Stimulated activated naive CD4-positive, alpha-beta T cell (primary cell): ENCODE measurements around the gene ANKS6.

Experiments used
- DNase-seq, 6 experiments: peaks; one replicate each; lab custom pipeline; 2025; lab: John Stamatoyannopoulos, UW

ANKS6 gene

DNA sequence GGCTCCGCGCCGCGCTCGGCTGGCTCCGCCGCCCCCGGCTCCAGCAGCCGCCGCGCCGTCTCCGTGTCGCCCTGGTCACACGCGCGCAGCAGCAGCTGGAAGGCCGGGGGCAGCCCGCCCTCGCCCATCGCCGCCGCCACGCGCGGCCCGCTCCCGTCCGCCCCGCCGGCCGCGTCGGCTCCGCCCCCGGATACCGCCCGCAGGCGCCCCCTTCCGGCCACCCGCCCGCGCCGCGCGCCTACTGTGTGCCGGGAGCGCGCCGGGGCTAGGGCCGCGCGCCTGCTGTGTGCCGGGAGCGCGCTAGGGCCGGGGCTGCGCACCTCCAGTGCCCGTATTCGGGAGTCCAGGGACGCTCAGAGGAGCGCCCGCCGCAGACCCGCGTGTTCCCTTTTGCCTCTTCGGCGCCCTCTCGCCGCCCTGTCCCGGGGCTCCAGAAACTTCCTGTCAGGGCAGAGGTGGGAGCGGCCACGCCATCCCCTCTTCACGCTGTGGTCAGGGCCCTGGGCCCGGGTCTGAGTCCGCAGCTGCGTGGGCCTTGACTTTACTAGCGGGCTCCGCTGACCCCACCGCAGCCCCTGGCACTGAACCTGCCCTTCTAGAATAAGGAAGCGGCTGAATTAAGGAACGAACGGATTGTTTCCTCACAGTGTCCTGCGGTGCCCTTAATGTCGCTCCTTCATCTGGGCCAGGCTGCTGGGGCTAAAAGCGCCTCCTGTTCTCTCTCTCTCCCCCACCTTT lies at the start of gene ANKS6:
Gene ANKS6, minus strand, starts transcription at position 192 of the 738 bp plus-strand sequence. Its CDS starts 64 bp downstream, at position 128.
- peak; percentile 57 to 87 (median 75) for DNase-seq

DNA sequence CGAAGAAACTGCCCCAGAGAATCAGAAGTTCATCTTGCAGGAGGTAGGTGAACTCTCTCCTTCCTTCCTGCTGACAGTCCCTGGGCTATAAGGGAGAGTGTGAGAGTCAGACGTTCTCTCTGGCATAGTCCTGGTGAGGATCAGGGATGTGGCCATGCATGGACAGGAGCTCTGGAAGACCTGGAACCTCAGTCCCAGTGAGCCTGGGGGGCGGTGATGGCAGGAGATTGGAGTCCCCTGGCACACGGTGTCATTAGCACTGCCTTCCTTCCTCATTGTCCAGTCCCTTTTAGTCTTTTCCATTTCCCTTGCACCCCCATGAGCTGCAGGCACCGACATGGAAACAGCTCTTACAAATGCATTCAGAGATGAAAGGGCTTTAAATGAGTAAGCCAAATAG lies 49.7 kb upstream of the ANKS6 start:
- no peak for DNase-seq

DNA sequence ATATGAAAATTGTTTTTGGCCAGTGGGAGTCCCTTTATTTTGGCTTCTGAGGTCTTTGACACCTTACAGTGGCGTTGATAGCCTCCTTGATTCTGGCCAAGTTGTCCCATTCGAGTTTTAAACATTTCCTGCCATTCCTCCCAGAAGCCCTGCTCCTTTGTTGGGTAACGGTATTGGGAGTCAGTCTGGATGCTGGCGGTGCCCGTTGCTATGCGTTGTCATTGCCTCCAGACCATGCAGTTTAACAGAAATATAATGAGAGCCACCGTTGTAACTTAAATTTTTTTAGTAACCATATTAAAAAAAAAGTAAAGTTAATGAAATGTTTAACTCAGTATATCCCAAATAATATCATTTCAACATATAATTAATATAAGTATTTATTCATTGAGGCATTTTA lies 46.2 kb upstream of the ANKS6 start:
- DNase-seq: no peak

DNA sequence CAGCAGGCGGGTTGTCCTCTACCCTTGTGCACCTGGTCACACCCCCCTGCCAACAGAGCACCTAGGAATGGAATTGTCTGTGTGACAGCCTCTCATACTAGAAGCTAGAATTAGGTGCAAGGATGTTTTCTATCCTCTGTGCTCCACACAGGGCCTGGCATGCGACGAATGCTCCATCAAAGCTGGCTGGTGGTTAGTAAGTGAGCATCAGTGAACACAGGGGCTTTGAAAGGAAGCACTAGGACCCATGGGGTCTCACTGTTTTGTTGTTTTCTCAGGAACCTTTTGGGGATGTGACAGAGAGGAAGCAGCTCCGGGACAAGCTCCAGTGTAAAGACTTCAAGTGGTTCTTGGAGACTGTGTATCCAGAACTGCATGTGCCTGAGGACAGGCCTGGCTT lies 43.4 kb upstream of the ANKS6 start:
- no peak for DNase-seq

DNA sequence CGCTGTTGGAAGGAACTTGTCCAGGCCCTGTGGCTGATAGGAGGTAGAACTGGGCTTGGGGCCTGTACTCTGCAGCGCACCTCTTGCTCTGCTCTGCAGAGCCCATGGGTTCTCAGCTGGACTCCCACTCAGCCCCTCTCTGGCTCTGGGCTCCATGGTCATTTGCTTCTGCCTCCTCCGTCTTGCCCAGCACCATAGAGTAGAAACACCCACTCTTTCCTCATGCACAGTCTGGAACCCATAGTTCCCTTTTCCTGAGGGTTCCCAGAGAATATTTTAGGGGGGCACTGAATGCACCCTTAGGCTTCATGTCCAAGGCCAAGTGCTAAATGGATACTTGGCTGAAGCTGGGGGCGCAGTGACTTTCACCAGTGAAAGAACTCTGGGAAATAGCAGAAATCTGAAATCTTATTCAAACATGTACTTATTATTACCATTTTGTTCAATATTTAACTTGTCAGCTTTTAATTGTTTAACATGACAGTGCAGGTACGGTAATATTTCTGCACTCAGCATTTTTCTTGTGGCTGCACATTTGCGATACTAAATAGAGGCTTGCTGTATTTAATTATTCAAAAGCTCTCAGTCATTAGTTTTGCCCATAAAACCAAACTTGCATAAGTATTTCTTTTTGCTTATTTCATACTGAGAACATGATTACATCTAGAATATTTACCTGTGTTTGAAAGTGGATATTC lies 42.7 kb upstream of the ANKS6 start:
- DNase-seq: no peak

DNA sequence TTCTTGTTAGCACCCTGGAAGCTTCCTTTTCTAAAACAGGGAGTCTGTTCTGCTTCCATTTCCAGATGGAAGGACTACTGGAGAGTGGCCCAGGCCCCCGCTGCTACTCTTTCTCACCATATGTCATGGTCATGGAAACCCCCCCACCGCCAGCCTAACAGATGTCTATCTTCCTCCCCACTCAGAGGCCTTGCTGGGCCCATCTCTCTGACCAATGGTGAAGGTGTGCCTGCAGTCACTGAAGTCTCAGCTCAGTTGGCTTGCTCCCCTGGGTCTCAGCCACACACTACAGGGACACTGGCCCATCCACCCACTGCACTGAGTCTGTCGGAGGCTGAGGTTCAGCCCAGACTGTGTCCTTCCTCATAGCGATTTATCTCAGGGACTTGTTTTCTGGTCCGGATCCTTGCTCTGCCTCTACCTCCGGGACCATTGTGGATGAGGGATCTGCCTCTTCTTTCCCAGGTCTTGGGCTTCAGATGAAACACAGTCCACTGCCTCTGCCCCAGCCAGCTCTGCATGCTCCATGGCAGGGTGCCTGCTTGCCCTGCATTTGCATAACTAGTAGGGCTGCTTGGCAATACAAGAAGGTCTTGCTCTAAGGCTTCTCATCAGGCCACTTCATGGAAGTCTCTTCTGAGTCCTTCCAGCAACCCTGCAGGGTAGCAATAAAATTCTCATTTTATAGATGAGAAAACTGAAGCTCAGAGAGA lies 42.0 kb upstream of the ANKS6 start:
- DNase-seq: no peak

DNA sequence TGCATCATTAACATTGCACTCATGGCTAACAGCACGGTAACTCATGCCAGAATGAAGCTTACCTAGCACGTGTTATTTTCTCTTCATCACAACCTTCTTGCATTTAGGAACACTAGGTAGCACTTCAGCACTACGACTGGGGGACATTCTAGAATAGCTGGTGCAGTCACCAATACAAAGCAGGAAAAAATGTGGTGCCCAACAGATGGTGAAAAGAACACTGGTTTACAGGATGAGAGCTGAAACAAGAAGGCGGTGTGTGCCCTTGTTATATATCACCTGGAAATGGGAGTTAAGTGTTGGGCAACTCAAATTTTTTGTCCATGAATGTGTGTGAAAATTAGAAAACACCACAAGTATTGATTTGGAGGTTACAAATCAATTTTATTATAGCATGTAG lies 41.2 kb upstream of the ANKS6 start:
- DNase-seq: no peak

DNA sequence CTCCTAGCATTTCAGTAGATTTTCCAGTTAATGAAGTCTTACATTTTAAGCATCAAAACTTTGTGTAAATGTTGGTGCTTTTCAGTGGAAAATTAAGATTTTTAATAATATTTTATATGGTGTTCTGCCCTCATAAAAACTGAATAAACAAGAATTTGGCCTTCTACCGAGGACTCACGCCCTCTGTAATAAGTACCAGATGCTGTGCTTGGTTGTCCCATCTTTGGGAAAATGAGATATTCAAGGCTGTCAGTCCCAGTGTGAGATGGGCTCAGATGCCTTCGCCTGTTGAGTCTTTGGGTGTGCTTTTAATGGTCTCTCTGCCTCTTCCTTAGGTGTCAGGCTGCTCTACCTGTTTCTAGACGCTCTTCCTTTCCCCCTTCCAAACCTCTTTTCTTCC lies 39.9 kb upstream of the ANKS6 start:
- no peak for DNase-seq

DNA sequence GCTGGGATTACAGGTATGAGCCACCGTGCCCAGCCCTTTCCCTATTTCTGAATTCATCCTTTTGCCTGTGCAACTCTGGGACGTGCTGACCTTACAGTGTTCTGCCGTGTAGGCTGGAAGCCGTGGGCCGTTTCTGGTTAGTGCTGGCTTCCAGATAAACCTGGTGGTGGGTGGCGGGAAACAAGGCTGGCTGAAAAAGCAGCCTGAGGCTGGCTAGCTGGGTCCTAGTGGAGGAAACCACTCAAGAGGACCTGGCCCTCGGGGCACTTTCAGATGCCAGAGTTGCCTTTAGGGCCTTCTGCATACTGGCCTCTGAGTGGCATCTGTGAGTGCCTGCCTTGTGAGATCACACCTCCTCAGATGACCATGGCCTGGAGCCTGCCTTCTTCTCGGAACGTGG lies 38.0 kb upstream of the ANKS6 start:
- no peak for DNase-seq

DNA sequence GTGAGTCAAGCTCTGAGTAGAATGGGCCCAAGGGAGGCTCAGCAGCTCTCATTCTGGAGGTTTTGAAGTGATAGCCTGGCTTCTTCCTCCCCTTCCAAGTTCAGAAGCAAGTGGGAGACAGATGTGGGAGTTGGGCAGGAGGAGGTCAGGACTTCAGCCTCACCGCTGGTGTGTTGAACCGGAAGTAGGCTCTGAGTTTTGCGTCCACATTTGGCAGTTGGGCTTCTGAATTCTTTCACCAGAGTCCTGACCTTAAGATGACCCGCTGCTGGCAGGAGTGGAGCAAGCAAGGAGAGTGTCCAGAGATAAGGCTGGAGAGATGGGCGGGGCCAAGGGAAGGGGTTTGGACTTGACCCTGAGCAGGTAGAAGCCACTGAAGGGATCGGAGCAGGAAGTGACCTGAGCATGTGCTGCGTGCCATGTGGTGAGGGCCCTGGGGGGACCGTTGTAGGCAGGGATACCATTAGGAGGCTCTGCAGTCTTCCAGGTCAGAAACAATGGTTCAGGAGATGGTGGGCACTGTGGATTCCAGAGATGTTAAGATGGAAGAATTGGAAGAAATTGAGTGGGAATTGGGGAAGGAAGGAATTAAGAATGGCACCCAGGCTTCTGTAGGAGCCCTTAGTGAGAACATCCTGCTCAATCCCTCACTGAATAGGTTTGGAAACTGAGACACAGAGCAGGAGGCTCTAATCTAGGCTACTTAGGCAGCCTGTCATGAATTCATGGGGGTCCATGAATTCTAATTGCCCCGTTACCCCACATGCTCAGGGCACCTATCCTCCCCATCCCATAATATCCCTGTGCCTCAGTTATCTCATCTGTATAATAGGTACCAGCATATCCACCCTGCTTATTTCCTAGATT lies 37.0 kb upstream of the ANKS6 start:
- DNase-seq: no peak

DNA sequence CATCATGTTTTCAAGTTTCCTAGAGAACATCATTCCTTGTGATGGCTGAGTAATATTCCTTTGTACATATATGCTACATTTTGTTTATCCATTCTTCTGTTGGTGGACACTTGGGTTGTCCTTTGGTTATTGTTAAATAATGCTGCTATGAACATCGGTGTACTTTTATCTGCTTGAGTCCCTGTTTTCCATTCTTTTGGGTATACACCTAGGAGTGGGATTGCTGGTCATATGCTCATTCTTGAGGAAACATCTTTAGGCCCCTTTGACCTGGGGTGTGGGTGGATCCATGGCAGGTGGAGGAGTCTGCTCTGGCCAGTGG lies 36.4 kb upstream of the ANKS6 start:
- no peak for DNase-seq

DNA sequence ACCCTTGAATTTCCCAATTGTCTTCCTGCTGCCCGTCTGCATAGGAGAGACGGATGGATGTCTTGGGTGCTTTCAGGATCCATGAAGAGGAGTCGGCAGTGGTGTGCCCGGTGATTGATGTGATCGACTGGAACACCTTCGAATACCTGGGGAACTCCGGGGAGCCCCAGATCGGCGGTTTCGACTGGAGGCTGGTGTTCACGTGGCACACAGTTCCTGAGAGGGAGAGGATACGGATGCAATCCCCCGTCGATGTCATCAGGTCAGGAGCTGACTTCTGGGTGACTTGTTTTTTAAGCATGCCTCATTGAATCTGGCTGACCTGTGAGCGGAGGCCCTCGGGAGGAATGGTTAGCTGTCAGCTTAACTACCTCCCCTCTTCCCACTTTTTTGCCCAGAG lies 35.3 kb upstream of the ANKS6 start:
- no peak for DNase-seq

DNA sequence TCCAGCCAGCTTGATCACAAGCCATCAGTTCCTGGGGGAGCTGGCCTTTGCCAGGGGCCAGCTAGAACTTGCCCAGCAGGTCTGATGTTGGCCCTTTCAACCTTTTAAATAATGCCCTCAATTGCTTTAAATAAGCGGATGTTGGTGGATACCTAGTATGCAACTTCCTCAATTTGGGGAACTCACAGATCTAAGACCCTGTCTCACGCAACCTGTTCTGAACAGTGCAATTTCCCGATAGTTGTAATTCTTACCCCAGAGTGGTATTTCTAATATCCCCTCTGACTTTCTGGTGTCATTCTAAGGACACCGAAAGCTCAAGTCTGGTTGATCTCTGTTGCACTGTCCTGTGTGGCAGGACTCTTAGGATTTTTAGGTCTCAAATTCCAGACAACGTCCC lies 34.2 kb upstream of the ANKS6 start:
- DNase-seq: no peak

DNA sequence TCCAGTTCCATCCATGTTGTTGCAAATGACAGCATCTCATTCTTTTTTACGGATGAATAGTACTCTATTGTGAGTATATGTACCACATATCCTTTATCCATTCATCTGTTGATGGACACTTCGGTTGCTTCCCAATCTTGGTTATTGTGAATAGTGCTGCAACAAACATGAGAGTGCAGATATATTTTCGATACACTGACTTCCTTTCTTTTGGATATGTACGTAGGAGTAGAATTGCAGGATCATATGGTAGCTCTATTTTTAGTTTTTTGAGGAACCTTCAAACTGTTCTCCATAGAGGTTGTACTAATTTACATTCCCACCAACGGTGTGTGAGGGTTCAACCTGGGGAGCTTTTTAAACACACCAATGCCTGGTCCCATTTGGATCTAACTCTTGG lies 33.4 kb upstream of the ANKS6 start:
- DNase-seq: no peak

DNA sequence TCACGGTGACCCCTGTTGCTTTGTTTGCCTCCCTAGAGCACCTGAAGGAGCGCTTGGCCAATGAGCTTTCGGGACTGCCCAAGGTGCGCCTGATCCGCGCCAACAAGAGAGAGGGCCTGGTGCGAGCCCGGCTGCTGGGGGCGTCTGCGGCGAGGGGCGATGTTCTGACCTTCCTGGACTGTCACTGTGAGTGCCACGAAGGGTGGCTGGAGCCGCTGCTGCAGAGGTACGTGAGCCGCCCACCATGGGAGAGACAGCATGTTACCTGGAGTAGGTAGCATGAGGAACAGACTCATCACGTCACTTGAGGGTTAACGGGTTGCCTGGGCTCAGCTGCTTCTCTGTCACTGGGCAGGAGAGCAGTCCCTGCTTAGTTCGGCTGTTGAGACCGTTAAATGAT lies 30.4 kb upstream of the ANKS6 start:
- DNase-seq: no peak

DNA sequence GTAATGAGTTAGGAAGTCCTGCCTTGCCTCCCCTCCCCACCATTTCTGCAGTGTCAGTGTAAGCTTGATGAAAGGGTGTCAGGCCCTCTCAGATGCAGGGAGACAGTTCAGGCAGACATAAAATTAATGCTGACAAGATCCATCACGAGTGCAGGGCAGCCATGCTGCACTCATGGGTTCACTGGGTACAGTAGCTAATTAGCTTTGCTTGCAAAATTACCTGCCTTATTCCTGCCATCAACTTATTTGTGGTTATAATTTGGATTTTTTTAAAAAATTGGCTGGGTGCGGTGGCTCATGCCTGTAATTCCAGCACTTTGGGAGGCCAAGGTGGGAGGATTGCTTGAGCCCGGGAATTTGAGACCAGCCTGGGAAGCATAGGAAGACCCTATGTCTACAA lies 29.1 kb upstream of the ANKS6 start:
- no peak for DNase-seq

DNA sequence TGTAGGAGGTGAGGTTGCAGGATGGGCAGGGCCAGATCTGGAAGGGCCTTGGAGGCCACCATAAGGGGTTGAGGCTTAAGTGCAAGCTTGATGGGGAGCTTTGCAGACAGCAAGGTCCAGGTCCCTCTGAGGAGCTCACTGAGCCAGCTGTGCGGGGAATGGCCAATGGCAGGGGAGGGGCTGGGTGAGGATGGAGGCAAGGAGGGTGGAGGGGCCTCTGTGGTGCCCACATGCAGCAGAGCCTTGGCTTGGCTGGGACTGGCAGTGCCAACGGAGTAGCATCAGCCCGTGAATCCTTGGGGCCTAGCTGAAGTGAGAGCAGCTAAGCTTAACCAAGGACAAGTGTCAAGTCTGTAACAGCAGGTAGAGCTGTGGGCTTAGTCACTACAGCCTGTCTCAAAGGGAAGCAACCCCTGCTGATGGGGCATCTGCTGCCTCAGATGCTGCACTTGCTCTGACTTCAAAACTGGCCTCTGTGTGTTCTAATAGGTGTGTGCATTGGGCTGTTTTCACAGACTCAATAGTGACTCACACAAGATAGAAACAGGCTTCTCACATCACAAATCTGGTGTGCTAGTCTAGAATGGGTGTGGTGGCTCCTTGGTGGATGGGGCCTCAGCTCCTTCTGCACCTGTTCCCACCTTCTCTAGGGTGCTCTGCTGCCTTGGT lies 27.4 kb upstream of the ANKS6 start:
- no peak for DNase-seq

DNA sequence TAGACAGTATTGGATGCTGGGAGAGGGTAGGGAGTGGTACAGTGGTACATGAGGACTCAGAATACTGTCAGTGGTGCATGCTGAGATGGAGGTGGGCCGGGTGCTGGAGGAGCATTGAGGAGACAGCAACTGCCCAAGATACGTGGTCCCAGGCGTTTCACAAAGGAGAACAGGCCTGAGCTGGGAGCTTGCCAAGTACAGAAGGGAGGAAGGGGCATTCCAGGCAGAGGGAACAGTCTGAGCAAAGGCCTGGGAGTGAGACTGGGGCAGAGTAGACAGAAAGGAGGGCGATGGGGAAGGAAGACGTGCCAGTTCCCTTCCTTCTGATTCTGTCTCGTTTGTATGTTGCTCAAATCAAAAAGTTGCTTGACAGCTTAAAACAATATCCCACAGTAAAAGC lies 26.3 kb upstream of the ANKS6 start:
- no peak for DNase-seq

DNA sequence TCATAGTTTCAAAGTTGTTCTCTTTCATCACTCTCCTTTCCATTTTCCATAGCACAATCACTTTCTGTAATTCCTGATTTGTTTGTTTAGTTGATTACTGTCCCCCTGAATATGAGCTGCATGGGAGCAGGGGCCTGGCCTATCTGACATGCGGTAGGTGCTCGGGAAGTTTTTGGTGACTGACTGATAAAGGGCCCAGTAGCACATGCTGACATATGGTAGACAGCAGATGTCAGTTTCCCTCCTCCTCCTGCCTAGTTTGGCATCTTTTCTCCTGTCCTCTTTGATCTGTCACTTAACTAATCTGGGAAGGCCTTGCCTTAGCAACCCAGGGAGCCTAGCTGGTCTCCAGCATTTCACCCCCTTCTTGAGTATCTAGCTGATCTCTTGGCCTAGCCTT lies 25.5 kb upstream of the ANKS6 start:
- no peak for DNase-seq

DNA sequence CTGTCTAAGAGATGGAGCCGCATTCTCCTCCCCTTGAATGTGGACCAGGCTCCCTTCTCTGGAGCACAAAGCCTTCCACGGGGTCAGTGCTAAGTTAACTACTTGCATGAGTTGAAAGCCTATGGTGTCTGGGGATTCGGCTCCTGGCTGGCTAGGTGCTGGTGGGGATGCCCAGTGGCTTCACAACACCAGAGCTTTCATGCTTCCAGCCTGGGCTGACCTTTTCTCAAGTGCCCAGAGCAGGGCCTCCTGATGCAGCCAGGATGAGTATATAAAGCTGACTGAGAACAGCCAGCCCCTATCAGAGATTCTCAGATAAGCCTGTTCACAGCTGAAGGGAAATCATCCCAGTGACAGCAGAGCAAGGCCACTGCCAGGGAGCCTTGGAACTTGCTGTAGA lies 22.9 kb upstream of the ANKS6 start:
- no peak for DNase-seq

DNA sequence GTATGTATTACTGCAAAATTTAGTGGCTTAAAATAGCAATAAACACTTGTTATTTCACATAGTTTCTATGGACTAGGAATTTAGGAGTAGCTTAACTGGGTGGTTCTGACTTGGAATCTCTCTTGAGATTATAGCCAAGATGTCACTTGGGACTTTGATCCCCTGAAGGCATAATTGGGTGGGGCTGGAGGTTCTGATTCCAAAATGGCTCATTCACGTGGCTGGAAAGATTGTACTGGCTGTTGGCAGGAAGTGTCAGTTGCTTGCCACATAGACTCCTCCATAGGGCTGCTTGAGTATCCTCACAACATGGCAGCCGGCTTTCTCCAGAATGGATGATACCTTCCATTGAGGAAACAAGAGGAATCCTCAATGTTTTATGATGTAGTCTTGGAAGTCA lies 22.4 kb upstream of the ANKS6 start:
- DNase-seq: no peak

DNA sequence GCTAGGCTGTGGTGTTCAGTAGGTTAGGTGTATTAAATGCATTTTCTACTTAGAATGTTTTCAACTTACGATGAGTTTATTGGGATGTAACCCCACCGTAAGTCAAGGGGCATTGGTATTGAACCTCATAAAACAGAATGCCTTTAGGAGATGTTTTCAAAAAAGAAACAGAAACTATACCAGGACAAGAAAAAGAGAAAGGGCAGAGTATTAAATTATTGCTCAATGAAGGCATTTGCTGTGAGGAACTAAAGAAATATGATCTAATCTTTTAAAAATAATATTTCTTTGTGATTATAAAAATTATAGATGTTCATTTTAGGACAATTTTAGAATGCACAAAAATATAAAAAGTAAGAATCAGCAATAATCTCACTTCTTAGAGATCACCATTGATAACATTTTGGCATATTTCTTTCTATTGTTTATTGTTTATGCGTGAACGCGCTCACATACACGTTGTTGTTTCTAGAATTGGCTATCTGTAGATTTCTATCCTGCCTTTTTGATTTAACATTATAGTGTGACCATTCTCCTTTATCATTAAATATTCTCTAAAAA lies 19.1 kb upstream of the ANKS6 start:
- DNase-seq: no peak
